Forelimb muscle (tissue), 1 donor: ENCODE results near the gene UBE4B. TPM values are rescaled to one million over a fixed set of nuclear protein-coding genes. Genes with fewer than 3 reads are reported as not detected.
"Not testable (repeated sequence)": the region's sequence is repeated elsewhere in the genome, so short reads cannot be mapped to it uniquely, and the experiment has no call there.

ENCODE experiments used
- DNase-seq: peaks from one replicate; pipeline ENCODE4 v3.0.0-alpha.2; 2013; ENCODE audit warnings: low read depth
- polyA plus RNA-seq: library from polyadenylated mRNA; unstranded; fragments of 120-200 nt; gene quantifications from one replicate; pipeline ENCODE4 v1.2.1, GENCODE V29; 2013; ENCODE audit not compliant: insufficient read length

Gene UBE4B
- polyA plus RNA-seq, 1 donor: 40.3 TPM

DNA sequence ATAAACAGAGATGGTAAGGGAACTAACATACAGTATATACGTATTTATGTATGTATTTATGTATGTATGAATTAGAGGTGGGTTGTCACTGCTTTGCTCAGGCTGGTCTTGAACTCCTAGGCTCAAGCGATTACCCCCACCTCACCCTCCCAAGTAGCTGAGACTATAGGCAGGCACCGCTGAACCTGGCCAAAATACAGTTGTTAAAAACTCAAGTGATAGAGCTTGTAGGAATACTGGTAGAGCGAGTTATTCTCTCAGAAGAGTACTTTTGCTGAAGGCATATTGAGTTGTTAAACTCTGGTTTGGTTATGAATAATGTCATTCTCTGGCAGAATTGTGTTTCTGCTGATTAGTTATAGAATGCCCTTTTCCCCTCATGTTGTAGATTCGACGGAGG is 38.9 kb downstream of the UBE4B start:
- no peak for DNase-seq

DNA sequence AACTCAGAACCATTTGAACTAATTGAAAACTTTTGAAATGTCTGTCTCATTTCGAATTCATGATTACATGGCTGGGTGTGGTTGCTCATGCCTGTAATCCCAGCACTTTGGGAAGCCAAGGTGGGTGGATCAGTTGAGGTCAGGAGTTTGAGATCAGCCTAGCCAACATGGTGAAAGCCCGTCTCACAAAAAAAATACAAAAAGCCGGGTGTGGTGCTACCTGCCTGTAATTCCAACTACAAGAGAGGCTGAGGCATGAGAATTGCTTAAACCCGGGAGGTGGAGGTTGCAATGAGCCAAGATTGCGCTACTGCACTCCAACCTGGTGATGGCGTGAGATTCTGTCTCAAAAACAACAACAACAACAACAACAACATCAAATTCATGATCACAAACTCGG is 40.6 kb downstream of the UBE4B start:
- not testable (repeated sequence) for DNase-seq

DNA sequence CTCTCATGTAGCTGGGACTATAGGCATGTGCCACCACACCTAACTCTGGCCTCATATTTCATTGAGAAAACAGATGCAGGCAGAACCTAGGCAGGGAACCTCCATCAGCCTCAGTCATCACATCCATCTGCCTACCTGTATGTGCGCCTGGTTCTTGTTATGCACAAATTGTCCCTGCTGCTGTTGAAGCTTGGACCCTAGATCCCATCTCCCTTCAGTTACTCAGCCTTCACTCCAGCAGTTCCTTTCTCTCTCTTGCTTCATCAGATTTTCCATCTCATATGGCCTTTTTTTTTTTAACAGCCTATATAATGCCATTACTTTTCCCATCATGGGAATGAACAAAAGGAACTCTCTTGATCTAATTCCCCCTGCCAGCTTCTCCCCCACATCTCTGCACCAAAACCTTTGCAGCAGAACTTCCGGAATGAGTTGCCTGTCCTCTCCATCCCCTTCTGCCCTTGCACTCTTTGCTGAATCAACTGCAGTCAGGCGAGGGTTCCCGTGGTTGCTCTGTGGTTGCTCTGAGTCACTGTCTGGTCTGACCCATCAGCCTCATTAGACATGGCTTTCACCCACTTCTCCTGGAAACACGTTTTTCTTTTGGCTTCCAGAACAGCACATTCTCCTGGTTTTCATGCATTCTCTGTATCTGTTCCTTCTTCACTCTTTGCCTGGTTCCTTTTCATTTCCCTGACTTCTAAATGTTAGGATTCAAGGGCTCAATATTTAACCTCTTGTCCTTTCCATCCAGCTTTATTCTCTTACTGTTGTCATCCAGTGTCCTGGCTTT is 41.5 kb downstream of the UBE4B start:
- no peak for DNase-seq

DNA sequence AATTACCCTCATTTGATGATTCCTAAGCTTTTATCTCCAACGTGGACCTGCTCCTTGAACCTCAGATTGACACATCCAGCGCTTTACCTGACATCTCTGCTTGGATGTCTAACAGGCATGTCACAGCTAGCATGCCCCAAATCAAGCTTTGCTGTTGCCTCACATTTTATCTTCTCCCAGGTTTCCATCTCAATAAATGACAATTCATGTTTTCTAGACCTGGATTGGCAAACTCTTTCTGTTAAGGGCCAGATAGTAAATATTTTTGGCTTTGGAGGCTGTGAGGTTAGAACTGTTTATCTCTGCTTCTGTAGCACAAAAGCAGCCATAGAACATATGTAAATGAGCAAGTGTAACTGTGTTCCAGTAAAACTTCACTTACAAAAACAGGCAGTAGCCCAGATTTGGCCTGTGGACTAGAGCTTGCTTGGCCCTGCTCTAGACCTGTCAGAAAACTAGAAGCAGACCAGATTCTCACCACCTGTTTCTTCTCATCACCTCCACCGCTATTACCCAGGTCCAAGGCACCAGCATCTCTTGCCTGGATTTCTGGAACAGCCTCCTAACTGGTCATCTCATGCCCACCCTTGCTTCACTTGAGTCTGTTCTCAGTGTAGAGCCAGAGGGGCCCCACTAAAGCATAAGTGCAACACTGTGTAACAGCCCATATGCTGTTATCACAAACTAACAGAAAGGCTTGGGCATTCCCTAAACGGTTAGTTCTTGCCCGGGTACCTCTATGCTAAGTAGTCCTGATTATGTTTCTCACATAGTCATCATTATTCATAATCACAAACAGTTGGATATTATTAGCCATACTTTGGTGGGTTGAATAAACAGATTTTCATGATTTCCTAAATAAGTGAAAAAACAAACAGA is 42.3 kb downstream of the UBE4B start:
- no peak for DNase-seq

DNA sequence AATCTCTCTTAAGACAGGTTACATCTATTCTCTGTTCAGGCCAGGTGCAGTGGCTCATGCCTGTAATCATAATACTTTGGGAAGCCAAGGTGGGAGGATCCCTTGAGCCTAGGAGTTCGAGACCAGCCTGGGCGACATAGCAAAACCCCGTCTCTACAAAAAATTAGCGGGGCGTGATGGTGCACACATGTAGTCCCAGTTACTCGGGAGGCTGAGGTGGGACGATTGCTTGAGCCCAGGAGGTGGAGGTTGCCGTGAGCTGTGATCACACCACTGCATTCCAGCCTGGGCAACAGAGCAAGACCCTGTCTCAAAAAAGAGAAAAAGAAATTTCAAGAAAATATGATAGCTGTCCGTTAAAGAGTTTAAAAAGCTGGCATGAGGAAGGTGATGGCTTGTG is 43.0 kb downstream of the UBE4B start:
- no peak for DNase-seq

DNA sequence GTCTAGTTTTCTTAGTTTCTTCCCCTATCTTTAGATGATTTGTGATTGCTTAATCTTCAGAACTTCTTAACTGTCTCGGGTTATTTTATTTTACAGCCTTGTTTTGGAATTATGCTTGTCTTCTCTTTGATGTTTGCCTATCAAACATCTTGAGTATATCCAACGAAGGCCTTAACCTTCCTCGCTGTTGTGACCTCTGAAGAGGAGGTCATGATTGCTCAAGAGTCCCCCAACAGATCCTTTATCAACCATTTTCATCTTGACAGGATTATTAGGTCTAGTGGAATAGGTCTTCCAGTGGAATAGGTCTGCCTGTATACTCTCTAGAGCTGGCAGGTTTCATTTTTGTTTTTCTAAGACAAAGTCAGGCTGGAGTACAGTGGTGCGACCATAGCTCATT is 45.7 kb downstream of the UBE4B start:
- DNase-seq: no peak

DNA sequence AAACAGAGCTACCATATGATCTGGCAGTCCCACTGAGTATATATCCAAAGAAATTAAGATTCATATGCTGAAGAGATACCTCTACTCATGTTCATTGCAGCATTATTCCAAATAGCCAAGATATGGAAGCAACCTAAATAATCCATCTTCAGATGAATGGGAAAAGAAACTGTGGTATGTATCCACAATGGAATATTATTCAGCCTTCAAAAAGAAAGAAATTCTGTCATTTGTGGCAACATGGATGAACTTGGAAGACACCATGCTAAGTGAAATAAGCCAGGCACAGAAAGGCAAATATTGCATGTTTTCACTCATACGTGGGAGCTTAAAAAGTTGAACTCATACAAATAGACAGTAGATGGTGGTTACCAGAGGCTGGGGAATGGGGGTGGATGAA is 47.8 kb downstream of the UBE4B start:
- no peak for DNase-seq

DNA sequence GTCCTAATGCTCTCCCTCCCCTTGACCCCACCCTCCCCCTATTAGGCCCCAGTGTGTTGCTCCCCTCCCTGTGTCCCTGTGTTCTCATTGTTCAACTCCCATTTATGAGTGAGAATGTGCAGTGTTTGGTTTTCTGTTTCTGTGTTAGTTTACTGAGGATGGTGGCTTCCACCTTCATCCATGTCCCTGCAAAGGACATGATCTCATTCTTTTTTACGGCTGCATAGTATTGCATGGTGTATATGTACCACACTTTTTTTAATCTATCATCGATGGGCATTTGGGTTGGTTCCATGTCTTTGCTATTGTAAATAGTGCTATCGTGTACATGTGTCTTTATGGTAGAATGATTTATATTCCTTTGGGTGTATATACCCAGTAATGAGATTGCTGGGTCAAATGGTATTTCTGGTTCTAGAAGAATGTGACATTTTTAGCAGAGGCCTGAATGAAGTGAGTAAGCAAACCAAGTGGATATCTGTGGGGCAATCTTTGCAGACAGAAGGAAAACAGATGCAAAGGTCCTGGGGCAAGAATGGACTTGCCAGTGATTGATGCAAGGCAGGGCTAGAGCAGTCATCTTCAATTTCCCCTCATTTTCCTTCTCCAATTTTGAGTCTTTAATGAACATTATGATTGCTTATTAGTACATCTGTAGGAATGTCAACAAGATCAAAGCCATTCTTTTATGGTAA is 50.2 kb downstream of the UBE4B start:
- DNase-seq: no peak

DNA sequence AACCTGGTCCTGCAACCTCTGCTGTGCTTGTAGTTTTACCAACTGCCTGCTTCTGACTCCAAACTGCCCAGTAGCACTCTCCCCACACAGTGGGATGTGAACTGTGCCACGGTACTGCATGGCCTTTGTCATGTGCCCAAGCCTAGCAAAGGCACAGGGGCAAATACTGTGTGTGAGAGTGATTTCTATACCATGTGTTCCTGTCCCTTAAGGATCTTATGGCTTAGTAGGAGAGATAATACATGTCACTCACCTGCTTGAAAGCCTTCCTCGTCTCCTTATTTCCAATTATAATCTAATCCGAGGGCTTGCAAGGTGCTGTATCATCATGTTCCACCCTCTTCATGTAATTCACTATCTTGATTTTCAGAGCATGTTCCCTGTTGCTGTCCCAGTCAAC is 51.3 kb downstream of the UBE4B start:
- DNase-seq: no peak

DNA sequence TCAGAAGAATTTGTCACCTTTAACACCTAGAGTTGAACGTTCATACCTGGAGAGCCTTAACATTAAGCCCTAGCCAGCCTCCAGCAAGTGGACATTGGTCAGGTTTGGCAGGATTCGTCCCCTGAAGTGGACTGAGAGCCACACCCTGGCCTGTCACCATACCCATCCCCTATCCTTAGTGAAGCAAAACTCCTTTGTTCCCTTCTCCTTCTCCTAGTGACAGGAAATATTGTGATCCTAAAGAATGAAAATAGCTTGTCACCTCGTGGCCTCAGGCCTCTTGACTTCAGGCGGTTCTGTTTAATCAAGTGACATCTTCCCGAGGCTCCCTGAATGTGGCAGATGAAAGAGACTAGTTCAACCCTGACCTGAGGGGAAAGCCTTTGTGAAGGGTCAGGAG is 52.3 kb downstream of the UBE4B start:
- no peak for DNase-seq

DNA sequence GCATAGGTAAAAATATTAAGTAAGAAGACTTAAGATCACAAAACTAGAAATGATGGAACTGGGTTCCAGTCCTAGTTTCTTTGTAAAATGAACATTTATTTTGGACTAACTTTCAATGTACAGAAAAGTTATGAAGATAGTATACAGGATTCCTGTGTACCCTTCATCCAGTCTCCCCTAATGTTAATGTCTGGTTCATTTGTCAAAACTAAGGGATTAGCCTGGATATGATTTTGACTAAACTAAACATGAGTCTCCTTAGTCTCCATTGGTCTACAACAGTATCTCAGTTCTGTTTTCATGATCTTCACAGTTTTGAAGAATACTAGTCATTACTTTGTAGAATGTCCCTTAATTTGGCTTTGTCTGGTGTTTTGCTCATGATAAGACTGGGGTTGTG is 54.5 kb downstream of the UBE4B start:
- DNase-seq: no peak

DNA sequence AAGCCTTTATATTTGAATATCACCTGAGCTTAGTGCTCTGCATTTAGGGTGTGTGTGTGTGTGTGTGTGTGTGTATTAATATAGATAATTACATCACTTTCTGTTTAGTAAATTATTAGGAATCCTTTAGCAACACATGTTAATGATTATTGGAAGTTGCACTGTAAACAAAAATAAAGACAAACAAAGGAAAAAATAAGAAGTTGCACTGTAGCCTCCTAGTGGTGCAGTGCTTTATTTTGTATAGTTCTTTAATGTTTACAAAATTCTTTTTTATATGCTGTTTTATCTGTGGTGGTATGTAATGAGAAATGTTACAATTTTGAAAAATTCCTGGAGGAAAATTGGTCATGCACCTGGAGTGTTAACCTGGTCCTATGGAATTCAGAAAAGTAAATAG is 69.2 kb downstream of the UBE4B start:
- DNase-seq: no peak

DNA sequence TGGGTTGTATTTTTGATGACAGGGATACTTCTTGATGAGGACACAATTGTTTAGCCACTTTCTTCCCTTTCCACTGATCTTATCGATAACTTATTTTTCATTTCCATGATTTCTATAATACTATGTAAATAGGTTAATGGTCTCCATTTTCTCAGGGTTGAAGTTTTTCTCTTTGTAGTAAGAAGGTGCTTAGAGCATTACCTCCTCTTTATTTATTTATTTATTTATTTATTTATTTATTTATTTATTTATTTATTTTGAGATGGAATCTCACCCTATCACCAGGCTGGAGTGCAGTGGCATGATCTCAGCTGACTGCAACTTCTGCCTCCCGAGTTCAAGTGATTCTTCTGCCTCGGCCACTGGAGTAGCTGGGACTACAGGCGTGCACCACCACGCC is 70.4 kb downstream of the UBE4B start:
- DNase-seq: no peak

DNA sequence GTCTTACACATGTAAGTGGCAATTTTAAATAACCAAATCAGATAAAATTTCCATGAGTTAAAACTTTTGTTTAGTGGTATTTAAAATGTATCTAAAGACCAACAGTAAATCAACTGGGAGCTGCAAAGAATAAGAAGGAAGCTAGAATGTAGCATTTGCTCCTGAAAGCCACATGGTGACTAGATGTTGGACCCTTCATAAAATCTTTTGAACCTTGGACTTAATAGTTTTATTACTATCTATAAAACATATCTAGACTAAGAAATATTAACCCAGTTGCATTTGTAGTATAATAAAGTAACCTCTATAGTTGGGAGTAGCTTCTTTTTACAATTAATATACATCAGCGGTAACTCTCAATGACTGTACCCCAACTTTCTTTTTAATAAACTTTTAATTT is 72.1 kb downstream of the UBE4B start:
- no peak for DNase-seq

DNA sequence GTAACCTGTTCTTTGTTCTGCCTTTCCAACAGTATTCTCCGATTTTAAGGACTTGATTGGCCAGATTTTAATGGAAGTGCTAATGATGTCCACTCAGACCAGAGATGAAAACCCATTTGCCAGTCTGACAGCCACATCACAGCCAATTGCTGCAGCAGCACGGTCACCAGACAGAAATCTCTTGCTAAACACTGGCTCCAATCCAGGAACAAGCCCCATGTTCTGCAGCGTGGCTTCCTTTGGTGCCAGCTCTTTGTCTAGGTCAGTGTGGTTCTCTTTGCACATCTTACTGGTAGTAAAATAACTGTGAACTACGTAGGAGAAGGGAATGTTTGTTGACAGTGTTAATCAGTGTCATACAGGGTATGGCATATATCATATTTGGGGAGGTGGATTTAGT is 72.7 kb downstream of the UBE4B start:
- DNase-seq: no peak

DNA sequence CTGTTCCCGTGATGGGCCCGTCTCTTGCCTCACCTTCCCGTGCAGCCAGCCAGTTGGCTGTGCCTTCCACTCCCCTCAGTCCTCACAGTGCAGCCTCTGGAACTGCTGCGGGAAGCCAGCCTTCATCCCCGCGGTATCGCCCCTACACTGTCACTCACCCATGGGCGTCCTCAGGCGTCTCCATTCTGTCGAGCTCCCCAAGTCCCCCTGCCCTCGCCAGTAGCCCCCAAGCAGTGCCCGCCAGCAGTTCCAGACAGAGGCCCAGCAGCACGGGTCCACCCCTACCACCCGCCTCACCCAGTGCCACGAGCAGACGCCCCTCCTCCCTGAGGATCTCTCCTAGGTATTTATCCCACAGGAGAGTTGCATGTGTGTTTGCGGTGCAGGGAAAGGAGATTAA is 73.5 kb downstream of the UBE4B start:
- no peak for DNase-seq

DNA sequence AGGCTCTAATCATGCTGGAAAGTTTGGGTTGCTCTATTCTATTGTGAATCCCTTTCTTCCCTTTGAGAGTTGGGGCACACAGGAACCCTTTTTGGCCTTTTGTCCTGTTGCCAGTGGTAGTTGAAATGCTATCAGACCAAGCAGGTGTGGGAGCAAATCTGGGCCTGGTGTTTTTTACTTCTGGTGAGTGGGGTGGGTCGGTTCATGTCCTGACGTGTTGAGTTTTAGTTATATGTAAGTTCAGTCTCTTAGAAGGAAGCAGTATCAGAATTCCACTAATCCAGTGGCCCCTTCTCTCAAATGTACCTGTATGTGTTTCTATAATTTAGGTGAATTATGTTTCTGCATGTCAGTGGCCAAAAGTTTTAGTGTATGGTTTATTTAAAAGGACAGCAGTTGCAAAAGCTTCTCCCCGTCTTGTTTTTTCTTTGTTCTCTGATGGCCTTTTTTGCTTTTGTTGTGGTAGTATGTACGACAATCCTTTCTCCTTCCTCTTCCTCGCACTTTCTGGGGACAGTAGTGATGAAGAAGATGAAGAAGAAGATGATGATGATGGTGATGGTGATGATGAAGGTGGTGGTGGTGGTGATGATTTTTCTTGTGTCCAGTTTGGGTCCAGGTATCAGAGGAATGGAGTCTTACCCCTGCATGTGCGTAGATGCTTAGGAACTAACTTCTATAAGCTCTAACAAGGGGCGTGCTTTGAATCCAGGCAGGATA is 74.2 kb downstream of the UBE4B start:
- no peak for DNase-seq

DNA sequence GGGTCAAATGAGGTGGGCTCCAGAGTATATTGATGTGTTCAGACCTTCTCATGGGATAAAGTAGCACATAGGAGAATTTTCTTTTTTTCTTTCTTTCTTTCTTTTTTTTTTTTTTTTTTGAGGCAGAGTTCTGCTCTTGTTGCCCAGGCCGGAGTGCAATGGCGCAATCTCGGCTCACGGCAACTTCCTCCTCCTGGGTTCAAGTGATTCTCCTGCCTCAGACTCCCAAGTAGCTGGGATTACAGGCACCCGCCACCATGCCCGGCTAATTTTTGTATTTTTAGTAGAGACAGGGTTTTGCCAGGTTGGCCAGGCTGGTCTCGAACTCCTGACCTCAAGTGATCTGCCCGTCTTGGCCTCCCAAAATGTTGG is 74.7 kb downstream of the UBE4B start:
- DNase-seq: not testable (repeated sequence)

DNA sequence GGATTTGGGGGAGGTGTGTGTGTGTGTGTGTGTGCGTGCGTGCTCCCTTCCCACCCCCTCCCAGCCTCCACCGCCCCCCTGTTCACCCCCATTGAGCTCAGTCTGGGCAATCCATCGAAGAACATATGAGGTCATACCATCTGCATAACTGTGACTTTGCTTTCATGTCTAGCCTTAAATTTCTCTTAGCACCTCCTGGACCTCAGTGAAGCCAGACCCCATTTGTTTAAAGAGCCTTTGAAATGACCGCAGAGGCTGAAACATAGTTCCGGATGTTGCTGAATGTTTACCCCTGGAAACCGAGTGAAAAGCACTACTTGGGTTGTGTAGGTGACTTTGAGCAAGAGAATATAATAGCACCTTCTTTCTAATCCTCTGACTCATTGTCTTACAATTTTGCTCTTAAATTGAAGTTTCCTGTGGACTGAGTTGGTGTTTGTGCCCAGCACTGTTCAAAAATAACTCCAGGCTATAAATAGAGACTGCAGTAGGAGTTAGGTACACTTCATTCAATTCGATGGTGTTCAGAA is 75.4 kb downstream of the UBE4B start:
- DNase-seq: no peak

DNA sequence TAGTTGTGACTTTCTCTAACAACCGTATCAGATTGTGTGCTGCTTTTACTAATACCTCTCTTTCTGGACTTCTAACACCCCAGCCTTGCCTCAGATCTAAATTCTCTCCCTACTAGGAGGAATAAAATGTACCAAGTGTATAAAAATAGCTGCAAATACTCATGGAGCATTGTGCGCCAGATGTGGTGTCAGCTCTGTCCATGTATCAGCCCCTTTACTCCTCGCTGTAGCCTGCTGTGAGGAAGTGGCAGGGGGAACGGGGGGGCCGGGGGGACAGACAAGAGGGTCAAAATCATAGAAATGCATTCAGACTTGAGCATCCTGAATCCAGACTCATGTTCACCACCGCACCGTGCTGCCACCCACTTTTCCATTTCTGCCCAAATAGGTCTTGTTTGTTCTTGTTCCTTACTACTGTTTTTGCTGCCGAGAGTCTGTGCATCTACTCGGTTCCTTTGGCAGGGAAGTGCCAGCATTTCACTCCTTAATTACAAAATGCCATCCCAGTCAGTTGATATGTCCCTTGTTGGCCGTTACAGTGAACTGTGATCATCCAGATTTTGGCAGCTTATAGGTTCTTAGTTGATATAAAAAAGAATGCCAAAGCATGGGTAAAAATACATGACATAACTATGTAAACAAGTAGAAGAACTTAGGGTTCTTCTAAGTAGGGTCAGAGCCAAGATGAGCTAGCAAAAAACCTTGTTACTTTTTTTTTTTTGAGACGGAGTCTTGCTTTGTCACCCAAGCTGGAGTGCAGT is 76.4 kb downstream of the UBE4B start:
- DNase-seq: no peak

DNA sequence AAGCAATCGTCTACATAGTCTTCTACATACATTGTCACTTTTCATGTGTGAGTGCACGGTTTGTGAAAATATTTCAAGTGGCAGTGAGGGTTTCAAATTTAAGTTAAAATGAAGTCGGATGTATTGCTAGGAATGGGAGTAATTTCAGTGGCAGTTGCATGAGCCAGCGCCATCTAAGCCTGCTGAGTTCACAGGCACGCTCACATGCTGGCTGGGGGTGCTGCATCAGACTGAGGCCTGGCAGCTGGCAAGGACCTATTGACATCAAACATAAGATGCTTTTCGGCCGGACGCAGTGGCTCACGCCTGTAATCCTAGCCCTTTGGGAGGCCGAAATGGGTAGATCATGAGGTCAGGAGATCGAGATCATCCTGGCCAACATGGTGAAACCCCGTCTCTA is 80.7 kb downstream of the UBE4B start:
- DNase-seq: no peak
